Ovary (tissue), 3 donors: ENCODE data around the gene PADI4.

Experiments used
- CTCF ChIP-seq, 3 donors: fragments of 450-650 bp in 2 of 3; fragments of 200-600 bp in 1 of 3; IDR thresholded peaks; one replicate each; pipeline versions ENCODE4 v1.5.1 to v1.8.0; 2016 to 2022; ENCODE audit warnings: antibody characterized with exemption in 3 of 3, mild to moderate bottlenecking in 1 of 3
- EP300 ChIP-seq: sonication (generic); formaldehyde crosslinking; IDR thresholded peaks from one replicate; pipeline ENCODE4 v1.6.1; 2017; ENCODE audit warnings: antibody characterized with exemption
- POLR2A ChIP-seq: fragments of 450-650 bp; IDR thresholded peaks from one replicate; pipeline ENCODE4 v1.6.1; 2017; ENCODE audit warnings: antibody characterized with exemption, mild to moderate bottlenecking, moderate library complexity
- donor health status: DM: no; HTN: no; CAD: no.

GRCh38 chr1:17365293-17365692 lies 57.3 kb downstream of the PADI4 start:
- no peak for TF ChIP-seq POLR2A
- no peak for TF ChIP-seq CTCF (IDR thresholded peaks at IDR 0.05)
- TF ChIP-seq EP300: no peak
